ENCODE measurements around the gene ATG16L2.

Gene ATG16L2

GRCh38 chr11:72814286-72815109 is at the start of gene ATG16L2:
Gene ATG16L2, plus strand, starts transcription at chr11:72814411. Its CDS starts 35 bp downstream, at chr11:72814446.
- Histone ChIP-seq H3K4me2 (ENCODE audit: low read length) (peak within 1 kb of the TSS; percentile 92), H3K9ac (peak within 1 kb of the TSS; percentile 80), H3K9me3 (ENCODE audit: control insufficient read depth, low read length) (no peaks in the 10 kb centered on the region), H3K4me3 (ENCODE audit: low read depth, low read length) (peak within 1 kb of the TSS; percentile 83), H3K36me3 (ENCODE audit: control insufficient read depth, insufficient read depth, low read length) (no peaks in the 10 kb centered on the region), H2AFZ (peak within 1 kb of the TSS; percentile 87), H3K79me2 (no peaks in the 10 kb centered on the region), H3K4me1 (peaks cover 7% of the 10 kb centered on the region), H3K27ac (peak within 1 kb of the TSS; percentile 89), H3K27me3 (ENCODE audit: control insufficient read depth, insufficient read depth, low read length) (no peaks in the 10 kb centered on the region)
- no peak for TF ChIP-seq CTCF (IDR thresholded peaks at IDR 0.05)

- Histone ChIP-seq H3K36me3 (ENCODE audit: control insufficient read depth, insufficient read depth, low read length) (no peaks in the 10 kb centered on the region), H3K27me3 (ENCODE audit: control insufficient read depth, insufficient read depth, low read length) (no peaks in the 10 kb centered on the region), H3K4me3 (ENCODE audit: low read depth, low read length) (no peak overlapping the region), H3K9ac (no peak overlapping the region), H3K4me2 (ENCODE audit: low read length) (no peak overlapping the region), H3K27ac (no peak overlapping the region), H3K4me1 (peaks cover 4% of the 10 kb centered on the region), H3K79me2 (peaks cover 2% of the 10 kb centered on the region), H2AFZ (no peak overlapping the region), H3K9me3 (ENCODE audit: control insufficient read depth, low read length) (no peaks in the 10 kb centered on the region)
- TF ChIP-seq CTCF (IDR thresholded peaks at IDR 0.05) = no peak
These were observed 49.7 kb upstream of the ATG16L2 start for GRCh38 chr11:72764503-72764902.

- Histone ChIP-seq H3K9ac (no peak overlapping the region), H3K79me2 (peaks cover 5% of the 10 kb centered on the region), H3K4me2 (ENCODE audit: low read length) (no peak overlapping the region), H3K9me3 (ENCODE audit: control insufficient read depth, low read length) (no peaks in the 10 kb centered on the region), H3K27ac (no peak overlapping the region), H3K4me1 (no peaks in the 10 kb centered on the region), H3K27me3 (ENCODE audit: control insufficient read depth, insufficient read depth, low read length) (no peaks in the 10 kb centered on the region), H3K4me3 (ENCODE audit: low read depth, low read length) (no peak overlapping the region), H3K36me3 (ENCODE audit: control insufficient read depth, insufficient read depth, low read length) (no peaks in the 10 kb centered on the region), H2AFZ (no peak overlapping the region)
- no peak for TF ChIP-seq CTCF (IDR thresholded peaks at IDR 0.05)
These were observed 47.9 kb upstream of the ATG16L2 start for GRCh38 chr11:72766152-72766902.

- Histone ChIP-seq H3K27me3 (ENCODE audit: control insufficient read depth, insufficient read depth, low read length) (no peaks in the 10 kb centered on the region), H3K4me2 (ENCODE audit: low read length) (no peak overlapping the region), H3K4me1 (no peaks in the 10 kb centered on the region), H3K36me3 (ENCODE audit: control insufficient read depth, insufficient read depth, low read length) (no peaks in the 10 kb centered on the region), H3K4me3 (ENCODE audit: low read depth, low read length) (no peak overlapping the region), H3K79me2 (peaks cover 5% of the 10 kb centered on the region), H3K27ac (no peak overlapping the region), H3K9ac (no peak overlapping the region), H2AFZ (no peak overlapping the region), H3K9me3 (ENCODE audit: control insufficient read depth, low read length) (no peaks in the 10 kb centered on the region)
- no peak for TF ChIP-seq CTCF (IDR thresholded peaks at IDR 0.05)
These were observed 46.8 kb upstream of the ATG16L2 start for GRCh38 chr11:72767203-72768062.
